Astrocyte of the spinal cord (primary cell): ENCODE data around the gene CTSV.
"Not testable (repeated sequence)": the region's sequence is repeated elsewhere in the genome, so short reads cannot be mapped to it uniquely, and the experiment has no call there.

Experiments used
- DNase-seq: peaks from one replicate; pipeline ENCODE4 v3.0.0; 2011; ENCODE audit warnings: low read depth, low spot score
- H3K4me3 ChIP-seq: 2 replicates; pipeline ENCODE4 v1.5.1; 2011; ENCODE audit warnings: low read depth, mild to moderate bottlenecking, low read length, moderate library complexity
- CTCF ChIP-seq: IDR thresholded peaks from 2 replicates; pipeline ENCODE4 v1.5.1; 2012; ENCODE audit warnings: low read depth, mild to moderate bottlenecking, low read length, inconsistent platforms
- in situ Hi-C: cut with HindIII; loops from 2 replicates; pipeline ENCODE4 v1.10.0; 2017; ENCODE audit warnings: low sequenced_read_pairs

The CTSV gene

GRCh38 chr9:97059626-97060025 lies 20.7 kb upstream of the CTSV start:
- TF ChIP-seq CTCF: no peak
- in situ Hi-C loops: no loop called here
- no peak overlapping the region for H3K4me3 ChIP-seq
- DNase-seq: no peak

GRCh38 chr9:97057651-97058050 lies 18.7 kb upstream of the CTSV start:
- H3K4me3 ChIP-seq: no peak overlapping the region
- in situ Hi-C loops: no loop called here

GRCh38 chr9:97055891-97056290 lies 16.9 kb upstream of the CTSV start:
- in situ Hi-C loops, DNase-seq, H3K4me3 ChIP-seq: not testable (repeated sequence)

More at GRCh38 chr9:97057651-97058050, 18.7 kb upstream of the CTSV start:
- DNase-seq: no peak
- no peak for TF ChIP-seq CTCF

GRCh38 chr9:97053717-97054116 lies 14.8 kb upstream of the CTSV start:
- no peak overlapping the region for H3K4me3 ChIP-seq
- DNase-seq: no peak
- in situ Hi-C loops: no loop called here
- no peak for TF ChIP-seq CTCF

GRCh38 chr9:97052735-97053134 lies 13.8 kb upstream of the CTSV start:
- no peak overlapping the region for H3K4me3 ChIP-seq
- in situ Hi-C loops: no loop called here
- TF ChIP-seq CTCF: no peak
- no peak for DNase-seq

GRCh38 chr9:97046228-97046627 lies 7.3 kb upstream of the CTSV start:
- peak; percentile 7 for DNase-seq
- in situ Hi-C loops: no loop called here
- TF ChIP-seq CTCF: no peak
- H3K4me3 ChIP-seq: no peak overlapping the region

GRCh38 chr9:97045300-97045699 lies 6.4 kb upstream of the CTSV start:
- in situ Hi-C loops: no loop called here
- no peak overlapping the region for H3K4me3 ChIP-seq
- no peak for TF ChIP-seq CTCF
- DNase-seq: no peak
